GM12864 (cell line): ENCODE results near the gene FAHD1.

Source experiments
- DNase-seq: peaks from one replicate; pipeline ENCODE4 v3.0.0-alpha.2; 2011; ENCODE audit warnings: low read depth
- H3K4me3 ChIP-seq: 2 replicates; pipeline ENCODE4 v1.5.1; 2011; ENCODE audit warnings: mild to moderate bottlenecking, low read depth, low read length, control low read depth
- TF ChIP-seq, protein P1 (sequence below): IDR thresholded peaks from 2 replicates; pipeline ENCODE4 v1.5.1; 2011; ENCODE audit warnings: low read depth, mild to moderate bottlenecking, moderate library complexity, low read length, control low read depth, inconsistent platforms; ENCODE audit errors: missing control alignments

FAHD1 gene

GRCh38 chr16:1822801-1823200 is 4.2 kb upstream of the FAHD1 start:
- TF ChIP-seq, protein P1, sequence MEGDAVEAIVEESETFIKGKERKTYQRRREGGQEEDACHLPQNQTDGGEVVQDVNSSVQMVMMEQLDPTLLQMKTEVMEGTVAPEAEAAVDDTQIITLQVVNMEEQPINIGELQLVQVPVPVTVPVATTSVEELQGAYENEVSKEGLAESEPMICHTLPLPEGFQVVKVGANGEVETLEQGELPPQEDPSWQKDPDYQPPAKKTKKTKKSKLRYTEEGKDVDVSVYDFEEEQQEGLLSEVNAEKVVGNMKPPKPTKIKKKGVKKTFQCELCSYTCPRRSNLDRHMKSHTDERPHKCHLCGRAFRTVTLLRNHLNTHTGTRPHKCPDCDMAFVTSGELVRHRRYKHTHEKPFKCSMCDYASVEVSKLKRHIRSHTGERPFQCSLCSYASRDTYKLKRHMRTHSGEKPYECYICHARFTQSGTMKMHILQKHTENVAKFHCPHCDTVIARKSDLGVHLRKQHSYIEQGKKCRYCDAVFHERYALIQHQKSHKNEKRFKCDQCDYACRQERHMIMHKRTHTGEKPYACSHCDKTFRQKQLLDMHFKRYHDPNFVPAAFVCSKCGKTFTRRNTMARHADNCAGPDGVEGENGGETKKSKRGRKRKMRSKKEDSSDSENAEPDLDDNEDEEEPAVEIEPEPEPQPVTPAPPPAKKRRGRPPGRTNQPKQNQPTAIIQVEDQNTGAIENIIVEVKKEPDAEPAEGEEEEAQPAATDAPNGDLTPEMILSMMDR = no peak
- H3K4me3 ChIP-seq = no peak overlapping the region
- DNase-seq = no peak

- TF ChIP-seq, protein P1 = peak; percentile 26
- H3K4me3 ChIP-seq = no peak overlapping the region
- no peak for DNase-seq
Measured at GRCh38 chr16:1823821-1824220, 3.2 kb upstream of the FAHD1 start.

DNA sequence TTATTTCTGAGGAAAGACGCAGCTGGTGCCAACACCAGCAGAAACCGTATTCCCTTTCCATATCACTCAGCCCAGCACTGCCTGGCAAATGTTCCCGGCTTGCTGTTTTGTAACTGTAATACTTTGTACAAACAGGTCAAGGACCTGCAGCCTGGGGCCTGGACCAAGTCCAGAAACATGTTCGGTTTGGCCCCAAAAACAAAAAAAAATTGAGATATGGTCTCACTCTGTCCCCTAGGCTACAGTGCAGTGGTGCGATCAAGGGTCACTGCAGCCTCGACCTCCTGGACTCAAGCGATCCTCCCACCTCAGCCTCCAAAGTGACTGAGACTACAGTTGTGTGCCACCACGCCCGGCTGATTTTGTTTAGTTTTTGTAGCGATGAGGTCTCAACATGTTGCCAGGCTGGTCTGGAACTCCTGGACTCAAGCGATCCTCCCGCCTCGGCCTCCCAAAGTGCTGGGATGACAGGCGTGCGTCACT is 1.6 kb upstream of the FAHD1 start:
- DNase-seq = no peak
- TF ChIP-seq, protein P1 = no peak
- H3K4me3 ChIP-seq = peak overlapping the region; percentile 95

GRCh38 chr16:1825864-1826690 is 929 bp upstream of the FAHD1 start:
- H3K4me3 ChIP-seq = peak overlapping the region; percentile 95
- TF ChIP-seq, protein P1 = peak; percentile 7
- no peak for DNase-seq

DNA sequence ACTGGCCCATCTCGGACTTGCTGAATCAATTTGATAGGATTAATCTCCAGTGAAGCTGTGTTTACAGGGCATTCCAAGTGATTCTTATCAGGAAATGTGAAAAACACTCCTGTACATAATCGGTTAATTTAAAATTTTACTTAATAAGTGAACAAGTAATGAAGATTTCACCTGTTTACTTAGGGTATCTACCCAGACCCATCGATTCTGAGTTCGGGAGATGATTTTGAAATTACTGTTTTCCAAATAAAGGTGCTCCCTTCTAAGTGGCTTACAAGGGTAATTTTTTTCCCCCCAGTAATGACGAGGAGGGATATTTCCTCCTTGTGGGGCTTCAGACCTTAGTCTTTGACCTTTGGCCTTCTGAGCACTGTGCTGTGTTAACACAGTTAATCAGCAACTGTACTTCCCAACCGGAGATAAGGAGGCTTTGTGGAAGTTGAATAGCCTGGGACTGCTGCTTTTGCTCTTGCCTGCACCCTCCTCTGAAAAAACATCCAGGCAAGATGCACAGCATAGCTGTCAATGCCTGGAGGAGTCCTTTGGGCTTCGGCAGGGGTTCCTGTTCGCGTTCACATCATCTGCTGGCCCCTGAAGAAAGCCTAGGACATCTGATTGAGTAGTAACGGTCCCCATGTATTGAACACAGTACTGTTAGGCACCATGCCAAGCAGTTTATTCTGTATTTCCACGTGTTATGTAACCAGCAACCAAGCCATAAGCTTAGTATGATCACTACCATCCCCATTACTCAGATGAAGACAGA is 1.8 kb downstream of the FAHD1 start:
- H3K4me3 ChIP-seq = no peak overlapping the region
- no peak for DNase-seq
- TF ChIP-seq, protein P1 = no peak

DNA sequence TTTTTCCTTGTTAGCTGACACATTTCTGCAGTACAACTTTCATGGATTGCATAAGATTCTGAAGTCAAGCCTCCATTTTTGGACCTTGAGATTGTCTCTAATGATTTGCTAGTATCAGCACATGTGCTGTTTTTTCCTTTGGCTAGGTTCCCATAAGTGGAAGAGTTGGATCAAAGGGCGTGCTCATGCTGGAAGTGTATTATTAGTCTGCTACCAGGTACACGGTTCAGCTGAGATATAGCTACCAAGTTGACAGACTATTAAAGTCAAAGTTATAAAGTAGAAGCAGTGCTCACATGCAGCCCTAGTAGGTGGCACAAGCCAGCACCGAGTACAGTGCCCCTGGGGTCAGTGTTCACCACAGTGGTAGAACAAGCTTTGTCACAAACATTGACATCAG is 3.2 kb downstream of the FAHD1 start:
- H3K4me3 ChIP-seq = no peak overlapping the region
- TF ChIP-seq, protein P1 = no peak
- DNase-seq = no peak
